CD14-positive monocyte (primary cell): ENCODE results near the gene HYKK. TPM values are rescaled to one million over a fixed set of nuclear protein-coding genes. Genes with fewer than 3 reads are reported as not detected.
A peak's percentile ranks its signal among the peaks of the same experiment; 100 is the strongest.

Source experiments
- DNase-seq, 3 donors: peaks; one replicate each; pipeline ENCODE4 v3.0.0-alpha.2; 2011 to 2022
- H2AFZ ChIP-seq: 2 replicates; pipeline ENCODE4 v1.6.0; 2012; ENCODE audit warnings: mild to moderate bottlenecking, low read depth, low read length, inconsistent platforms; ENCODE audit not compliant: insufficient read depth, poor library complexity, severe bottlenecking
- H3K27ac ChIP-seq, 2 donors: 1 replicate in 1 of 2; 2 replicates in 1 of 2; pipeline ENCODE4 v1.5.1; 2012 to 2013; ENCODE audit warnings: low read length in 2 of 2, control low read depth in 1 of 2, inconsistent platforms in 1 of 2, low read depth in 1 of 2, mild to moderate bottlenecking in 1 of 2
- H3K27me3 ChIP-seq, 2 donors: one replicate each; pipeline versions ENCODE4 v1.6.0 to v1.6.1; 2011 to 2013; ENCODE audit warnings: low read length in 2 of 2; ENCODE audit not compliant: control insufficient read depth in 2 of 2, insufficient read depth in 2 of 2
- H3K36me3 ChIP-seq, 2 donors: replicated peaks in 1 of 2; 1 replicate in 1 of 2; 2 replicates in 1 of 2; pipeline versions ENCODE4 v1.5.1 to v1.6.1; 2012 to 2013; ENCODE audit warnings: low read length in 2 of 2, control low read depth in 1 of 2, inconsistent platforms in 1 of 2, mild to moderate bottlenecking in 1 of 2; ENCODE audit not compliant: insufficient read depth in 2 of 2, control insufficient read depth in 1 of 2
- H3K4me1 ChIP-seq, 2 donors: 1 replicate in 1 of 2; 2 replicates in 1 of 2; pipeline versions ENCODE4 v1.5.1 to v1.6.1; 2012 to 2013; ENCODE audit warnings: low read length in 2 of 2, control low read depth in 1 of 2, inconsistent platforms in 1 of 2, mild to moderate bottlenecking in 1 of 2, moderate library complexity in 1 of 2; ENCODE audit not compliant: insufficient read depth in 2 of 2, control insufficient read depth in 1 of 2
- H3K4me2 ChIP-seq: replicated peaks from 2 replicates; pipeline ENCODE3; 2012; ENCODE audit warnings: low read length, moderate library complexity, mild to moderate bottlenecking; ENCODE audit not compliant: poor library complexity, severe bottlenecking; ENCODE audit errors: extremely low read depth
- H3K4me3 ChIP-seq, 3 experiments: fragments of 200-600 bp in 1 of 3; sonication (generic) in 1 of 3; replicated peaks in 1 of 3; 1 replicate in 2 of 3; 2 replicates in 1 of 3; pipeline ENCODE4 v1.5.1; 2011 to 2013; ENCODE audit warnings: low read length in 3 of 3, mild to moderate bottlenecking in 3 of 3, control low read depth in 2 of 3, low read depth in 2 of 3, inconsistent platforms in 1 of 3, moderate library complexity in 1 of 3
- H3K79me2 ChIP-seq: 2 replicates; pipeline ENCODE4 v1.6.0; 2012; ENCODE audit warnings: mild to moderate bottlenecking, control low read depth, inconsistent platforms, low read length, moderate library complexity; ENCODE audit not compliant: insufficient read depth
- H3K9ac ChIP-seq: 2 replicates; pipeline ENCODE4 v1.6.0; 2017; ENCODE audit warnings: low read length, mild to moderate bottlenecking; ENCODE audit not compliant: insufficient read depth, poor library complexity, severe bottlenecking
- H3K9me3 ChIP-seq, 2 donors: replicated peaks in 1 of 2; 1 replicate in 1 of 2; 2 replicates in 1 of 2; pipeline versions ENCODE4 v1.5.1 to v1.6.1; 2012 to 2013; ENCODE audit warnings: low read length in 2 of 2, control low read depth in 1 of 2; ENCODE audit not compliant: control insufficient read depth in 1 of 2, insufficient read depth in 1 of 2
- H4K20me1 ChIP-seq: 2 replicates; pipeline ENCODE4 v1.6.0; 2012; ENCODE audit warnings: mild to moderate bottlenecking, low read length, control low read depth, moderate library complexity; ENCODE audit not compliant: insufficient read depth
- H3K27ac Mint-ChIP-seq, 7 donors: one replicate each; pipeline ENCODE4 v1.8.0; 2020; ENCODE audit warnings: mild to moderate bottlenecking in 7 of 7, mixed read lengths in 7 of 7, moderate library complexity in 6 of 7, inconsistent platforms in 2 of 7
- H3K27me3 Mint-ChIP-seq, 3 donors: one replicate each; pipeline ENCODE4 v1.8.0; 2021 to 2022; ENCODE audit warnings: low read depth in 3 of 3, mild to moderate bottlenecking in 3 of 3, mixed read lengths in 3 of 3, moderate library complexity in 3 of 3, inconsistent platforms in 1 of 3
- H3K36me3 Mint-ChIP-seq, 2 donors: one replicate each; pipeline ENCODE4 v1.8.0; 2020; ENCODE audit warnings: mixed read lengths in 2 of 2, inconsistent platforms in 1 of 2, mild to moderate bottlenecking in 1 of 2
- H3K4me1 Mint-ChIP-seq: one replicate; pipeline ENCODE4 v1.8.0; 2020; ENCODE audit warnings: mild to moderate bottlenecking, mixed read lengths
- H3K4me3 Mint-ChIP-seq, 2 donors: one replicate each; pipeline ENCODE4 v1.8.0; 2020; ENCODE audit warnings: mild to moderate bottlenecking in 2 of 2, mixed read lengths in 2 of 2, moderate library complexity in 1 of 2
- H3K9me3 Mint-ChIP-seq, 7 donors: one replicate each; pipeline ENCODE4 v1.8.0; 2020 to 2022; ENCODE audit warnings: mixed read lengths in 7 of 7, mild to moderate bottlenecking in 6 of 7, moderate library complexity in 6 of 7, inconsistent platforms in 2 of 7
- CTCF ChIP-seq: fragments of 200-600 bp; IDR thresholded peaks from one replicate; pipeline ENCODE4 v1.8.0; 2022; ENCODE audit warnings: antibody characterized with exemption, mild to moderate bottlenecking
- WGBS: methylation state at CpG from one replicate; pipeline ENCODE4 v1.1.5; 2013; ENCODE audit warnings: missing lambda C conversion rate; ENCODE audit not compliant: insufficient coverage; 5-methylcytosine and 5-hydroxymethylcytosine counted together
- intact Hi-C, 2 donors: fragments of 100-400 bp; cut with micrococcal nuclease; formaldehyde crosslinking; loops; one replicate each; pipeline versions ENCODE4 v1.15.0 to v1.15.1; 2023
- polyA plus RNA-seq, 3 donors: library from polyadenylated mRNA; depleted of rRNA in 1 of 3; unstranded in 2 of 3; stranded (reverse) in 1 of 3; fragments of 300-500 nt in 2 of 3; fragments of >200 nt in 1 of 3; fragmentation: Illumina TruSeq in 2 of 3; gene quantifications; 1 replicate in 2 of 3; 2 replicates in 1 of 3; pipeline ENCODE4 v1.2.3, GENCODE V29; 2012 to 2021

The HYKK gene
- polyA plus RNA-seq, 3 donors, result 0.04 TPM; not detected in 2

GRCh38 chr15:78533331-78533730 lies 26.0 kb downstream of the HYKK start:
- Histone ChIP-seq H3K9ac (no peak overlapping the region), H3K4me3 (no peak overlapping the region), H3K36me3 (no peaks in the 10 kb centered on the region), H3K4me2 (no peak overlapping the region), H3K27ac (no peak overlapping the region), H4K20me1 (no peaks in the 10 kb centered on the region), H3K4me1 (no peaks in the 10 kb centered on the region), H3K79me2 (no peaks in the 10 kb centered on the region), H3K9me3 (no peaks in the 10 kb centered on the region), H2AFZ (peak overlapping the region; percentile 8), H3K27me3 (no peaks in the 10 kb centered on the region)
- no peak for DNase-seq
- Mint-ChIP-seq H3K27me3 (peaks cover 0 to 4% (median 2%) of the 10 kb centered on the region in 3 donors), H3K27ac (no peak overlapping the region), H3K9me3 (no peaks in the 10 kb centered on the region), H3K4me1 (peaks cover 5% of the 10 kb centered on the region), H3K4me3 (no peak overlapping the region), H3K36me3 (no peaks in the 10 kb centered on the region)
- intact Hi-C loops, result no loop called here
- TF ChIP-seq CTCF, result no peak
- WGBS, result 40% methylated on average over 1 of the region's 2 CpGs

DNA sequence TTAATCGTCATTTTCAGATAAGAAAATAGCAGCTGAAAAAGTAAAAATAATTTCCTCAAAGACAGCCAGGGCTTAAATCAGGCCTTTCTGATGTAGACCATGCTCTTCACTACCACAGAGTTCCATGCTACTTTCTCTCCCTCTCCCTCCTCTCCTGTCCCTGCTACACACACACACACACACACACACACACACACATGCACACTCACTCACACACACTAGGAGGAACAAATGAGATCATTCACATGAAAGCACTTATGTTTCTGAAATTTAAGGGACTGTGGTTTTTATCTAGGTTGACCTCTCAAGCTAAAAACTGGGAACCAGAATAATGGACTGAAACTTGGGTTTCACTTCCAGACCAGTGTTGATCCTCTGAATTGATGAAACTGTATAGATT lies 28.8 kb downstream of the HYKK start:
- Histone ChIP-seq H3K27ac (no peak overlapping the region), H3K36me3 (no peaks in the 10 kb centered on the region), H3K4me2 (no peak overlapping the region), H3K27me3 (no peaks in the 10 kb centered on the region), H3K4me1 (peaks cover 6 to 7% of the 10 kb centered on the region in 2 donors), H4K20me1 (no peaks in the 10 kb centered on the region), H3K9me3 (no peaks in the 10 kb centered on the region), H2AFZ (no peak overlapping the region), H3K9ac (no peak overlapping the region), H3K4me3 (no peak overlapping the region), H3K79me2 (peaks cover 12% of the 10 kb centered on the region)
- intact Hi-C loops, result no loop called here
- no CpG with 5 or more reads among the region's 1 CpG for WGBS
- no peak for TF ChIP-seq CTCF
- H3K36me3 Mint-ChIP-seq, result no peaks in the 10 kb centered on the region
- H3K27me3 Mint-ChIP-seq, result peaks cover 0 to 4% (median 2%) of the 10 kb centered on the region in 3 donors
- no peak overlapping the region for H3K27ac Mint-ChIP-seq
- no peak overlapping the region for H3K4me3 Mint-ChIP-seq
- no peaks in the 10 kb centered on the region for H3K9me3 Mint-ChIP-seq
- peaks cover 9% of the 10 kb centered on the region for H3K4me1 Mint-ChIP-seq
- no peak for DNase-seq
